Mesothelial cell of epicardium (in vitro differentiated cells): ENCODE data around the gene SIAH1. TPM values are rescaled to one million over a fixed set of nuclear protein-coding genes. Genes with fewer than 3 reads are reported as not detected.

Experiments used
- DNase-seq, 2 experiments: peaks; one replicate each; pipeline ENCODE4 v3.0.0; 2021; ENCODE audit warnings: low spot score in 2 of 2; ENCODE audit not compliant: unreplicated experiment in 2 of 2
- H3K27ac Mint-ChIP-seq: 2 replicates; pipeline ENCODE4 v1.8.0; 2021; ENCODE audit warnings: mixed read lengths
- H3K27me3 Mint-ChIP-seq: 2 replicates; pipeline ENCODE4 v1.8.0; 2021; ENCODE audit warnings: low read depth, mixed read lengths
- H3K36me3 Mint-ChIP-seq: 2 replicates; pipeline ENCODE4 v1.8.0; 2021; ENCODE audit warnings: mixed read lengths
- H3K4me1 Mint-ChIP-seq: 2 replicates; pipeline ENCODE4 v1.8.0; 2021; ENCODE audit warnings: mixed read lengths
- H3K4me3 Mint-ChIP-seq: 2 replicates; pipeline ENCODE4 v1.8.0; 2021; ENCODE audit warnings: mild to moderate bottlenecking, moderate library complexity, mixed read lengths
- H3K9me3 Mint-ChIP-seq: 2 replicates; pipeline ENCODE4 v1.8.0; 2021; ENCODE audit warnings: mixed read lengths
- total RNA-seq: library from RNA; stranded (reverse); gene quantifications from 3 replicates; pipeline ENCODE4 v1.2.1, GENCODE V29; 2021
- TF ChIP-seq, protein P1 (sequence below): fragments of 200-600 bp; sonication (generic); IDR thresholded peaks from one replicate; pipeline ENCODE4 v1.5.0; 2021; ENCODE audit warnings: antibody characterized with exemption; ENCODE audit not compliant: unreplicated experiment

The SIAH1 gene
- total RNA-seq, 1 donor from 2014 or later, result 44.0 TPM

DNA sequence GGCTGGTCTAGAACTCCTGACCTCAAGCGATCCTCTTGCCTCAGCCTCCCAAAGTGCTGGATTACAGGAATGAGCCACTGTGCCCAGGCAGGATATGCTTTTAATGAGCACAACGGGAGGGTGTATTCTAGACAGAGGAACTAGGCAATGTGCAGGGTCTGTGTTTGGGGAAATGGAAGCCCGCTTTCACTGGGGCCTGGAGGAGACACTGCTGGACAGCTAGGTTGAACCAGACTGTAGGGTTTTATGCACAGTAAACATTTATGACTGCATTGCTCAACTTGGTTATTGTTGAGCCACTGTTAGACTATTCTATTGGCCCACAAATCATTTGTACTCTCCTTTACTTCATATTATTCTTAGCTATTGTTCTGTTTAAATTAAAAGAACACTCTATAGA, 10.2 kb upstream of the SIAH1 start:
- DNase-seq, result no peak
- H3K27me3 Mint-ChIP-seq, result no peaks in the 10 kb centered on the region
- H3K36me3 Mint-ChIP-seq, result no peaks in the 10 kb centered on the region
- no peaks in the 10 kb centered on the region for H3K9me3 Mint-ChIP-seq
- H3K4me1 Mint-ChIP-seq, result peaks cover 11% of the 10 kb centered on the region
- H3K27ac Mint-ChIP-seq, result no peak overlapping the region
- no peak overlapping the region for H3K4me3 Mint-ChIP-seq
- TF ChIP-seq, protein P1, sequence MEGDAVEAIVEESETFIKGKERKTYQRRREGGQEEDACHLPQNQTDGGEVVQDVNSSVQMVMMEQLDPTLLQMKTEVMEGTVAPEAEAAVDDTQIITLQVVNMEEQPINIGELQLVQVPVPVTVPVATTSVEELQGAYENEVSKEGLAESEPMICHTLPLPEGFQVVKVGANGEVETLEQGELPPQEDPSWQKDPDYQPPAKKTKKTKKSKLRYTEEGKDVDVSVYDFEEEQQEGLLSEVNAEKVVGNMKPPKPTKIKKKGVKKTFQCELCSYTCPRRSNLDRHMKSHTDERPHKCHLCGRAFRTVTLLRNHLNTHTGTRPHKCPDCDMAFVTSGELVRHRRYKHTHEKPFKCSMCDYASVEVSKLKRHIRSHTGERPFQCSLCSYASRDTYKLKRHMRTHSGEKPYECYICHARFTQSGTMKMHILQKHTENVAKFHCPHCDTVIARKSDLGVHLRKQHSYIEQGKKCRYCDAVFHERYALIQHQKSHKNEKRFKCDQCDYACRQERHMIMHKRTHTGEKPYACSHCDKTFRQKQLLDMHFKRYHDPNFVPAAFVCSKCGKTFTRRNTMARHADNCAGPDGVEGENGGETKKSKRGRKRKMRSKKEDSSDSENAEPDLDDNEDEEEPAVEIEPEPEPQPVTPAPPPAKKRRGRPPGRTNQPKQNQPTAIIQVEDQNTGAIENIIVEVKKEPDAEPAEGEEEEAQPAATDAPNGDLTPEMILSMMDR, result no peak

DNA sequence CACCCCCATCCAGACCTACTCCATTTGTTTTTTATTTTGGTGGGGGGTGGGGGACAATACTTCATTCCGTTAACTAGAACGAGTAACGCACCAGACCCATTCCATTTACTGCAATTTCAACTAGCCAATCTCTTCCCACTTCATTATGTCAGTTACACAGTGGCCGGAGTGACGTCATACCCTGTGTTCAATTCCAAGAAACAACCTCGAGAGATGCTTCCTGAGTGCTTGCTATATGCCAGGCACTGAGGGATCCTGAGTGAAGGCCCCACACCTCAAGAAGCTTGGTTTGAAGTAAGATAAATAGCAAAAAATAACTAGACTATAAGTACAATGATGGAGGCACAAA, 9.1 kb upstream of the SIAH1 start:
- no peak for DNase-seq
- TF ChIP-seq, protein P1, result no peak
- Mint-ChIP-seq H3K27ac (peak overlapping the region; percentile 7), H3K9me3 (no peaks in the 10 kb centered on the region), H3K36me3 (no peaks in the 10 kb centered on the region), H3K27me3 (no peaks in the 10 kb centered on the region), H3K4me3 (no peak overlapping the region), H3K4me1 (peaks cover 11% of the 10 kb centered on the region)

DNA sequence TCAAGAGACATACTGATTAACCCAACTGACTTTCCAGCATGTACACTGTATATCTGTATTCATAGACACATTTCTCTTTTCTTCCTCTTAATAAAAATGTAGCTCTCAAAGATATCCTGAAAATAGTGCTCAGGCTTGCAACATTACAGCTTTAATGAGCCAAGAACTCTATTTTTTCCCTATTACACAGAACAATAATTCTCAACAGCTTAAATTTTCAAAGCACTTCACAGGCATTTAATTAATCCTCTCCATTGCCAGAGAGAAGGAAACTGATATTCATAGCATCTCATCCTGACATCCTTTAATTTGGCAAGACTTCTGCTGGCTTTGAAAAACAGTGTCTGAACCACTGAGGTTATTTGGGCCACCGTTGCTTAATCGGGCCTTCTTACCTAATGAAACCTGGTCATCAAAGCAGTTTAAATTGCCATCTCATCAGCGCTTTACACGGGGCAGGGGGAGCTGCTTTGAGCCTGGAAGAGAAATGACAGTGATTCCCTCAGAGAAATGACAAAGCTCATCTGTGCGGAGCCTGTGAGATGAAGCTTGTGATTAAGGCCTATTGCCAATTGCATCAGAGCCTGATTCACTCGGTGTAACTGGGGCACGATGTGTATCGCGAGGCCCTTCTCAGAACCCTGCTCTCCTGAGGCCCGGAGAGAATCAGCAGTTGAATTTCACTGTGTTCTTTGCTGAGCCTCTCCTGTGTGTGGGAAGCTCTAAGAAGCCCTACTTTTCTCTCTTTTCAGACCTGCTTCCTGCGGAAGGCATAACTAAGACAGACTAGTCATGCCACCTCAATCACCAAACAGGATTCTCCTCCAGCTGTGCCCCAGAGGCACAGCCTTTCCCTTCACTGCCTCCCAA, 8.5 kb upstream of the SIAH1 start:
- Mint-ChIP-seq H3K4me3 (no peak overlapping the region), H3K27ac (peak overlapping the region; percentile 7), H3K27me3 (no peaks in the 10 kb centered on the region), H3K4me1 (peaks cover 11% of the 10 kb centered on the region), H3K36me3 (no peaks in the 10 kb centered on the region), H3K9me3 (no peaks in the 10 kb centered on the region)
- DNase-seq, result no peak
- TF ChIP-seq, protein P1, result no peak

DNA sequence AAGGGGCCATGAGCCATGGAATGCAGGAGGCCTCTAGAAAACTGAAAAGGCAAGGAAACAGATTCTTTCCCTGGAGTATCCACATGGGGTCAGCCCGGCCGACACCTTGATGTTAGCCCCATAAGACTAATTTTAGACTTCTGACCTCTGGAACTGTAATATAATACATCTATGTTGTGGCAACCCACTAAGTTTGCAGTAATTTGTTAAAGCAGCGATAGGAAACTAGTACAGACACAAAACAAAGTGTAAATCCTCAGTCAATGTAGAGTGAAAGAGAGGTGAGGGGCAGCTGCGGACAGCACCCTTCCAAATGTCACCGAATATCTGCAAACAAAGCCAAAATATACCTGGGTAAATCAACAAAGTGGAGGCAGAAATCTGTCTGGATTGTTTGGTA, 7.2 kb upstream of the SIAH1 start:
- Mint-ChIP-seq H3K27me3 (no peaks in the 10 kb centered on the region), H3K4me3 (no peak overlapping the region), H3K27ac (no peak overlapping the region), H3K36me3 (no peaks in the 10 kb centered on the region), H3K9me3 (no peaks in the 10 kb centered on the region), H3K4me1 (peaks cover 11% of the 10 kb centered on the region)
- TF ChIP-seq, protein P1, result no peak
- DNase-seq, result no peak

DNA sequence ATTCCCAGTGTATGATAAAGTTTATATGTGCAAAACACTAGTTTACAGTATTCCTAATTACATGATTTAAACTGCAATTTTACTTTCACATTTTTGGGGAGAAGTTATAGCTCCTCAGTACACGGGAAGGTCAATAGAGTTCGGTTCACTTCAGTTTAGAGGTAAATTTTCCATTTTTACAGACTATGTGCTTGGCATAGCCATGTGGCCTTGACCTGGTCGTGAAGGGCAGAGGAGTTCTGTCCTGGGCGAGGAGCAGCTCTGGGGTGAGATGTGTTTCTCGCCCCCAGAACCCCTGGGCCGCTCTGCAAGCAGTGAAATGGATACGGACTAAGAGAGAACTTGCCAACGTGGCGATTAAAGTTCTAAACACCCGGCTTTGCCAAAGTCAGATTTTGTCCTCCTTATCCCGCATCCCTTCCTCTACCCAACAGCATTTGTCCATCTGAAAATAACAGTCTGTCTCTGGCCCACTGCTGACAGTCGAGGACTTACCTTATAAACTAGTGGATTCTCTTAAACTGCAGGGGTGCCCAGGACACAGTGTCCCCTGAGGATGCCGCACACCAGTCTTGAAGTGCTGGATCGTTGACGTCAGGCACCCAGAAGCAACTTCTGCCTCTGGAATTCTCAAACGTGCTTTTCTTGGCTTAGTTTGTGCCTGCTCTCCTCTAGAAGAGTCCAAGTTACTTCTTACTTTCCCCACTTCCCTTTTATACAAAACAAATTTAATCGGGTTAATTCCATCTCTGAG, 1.5 kb upstream of the SIAH1 start:
- Mint-ChIP-seq H3K4me3 (peak overlapping the region; percentile 34), H3K36me3 (peaks cover 2% of the 10 kb centered on the region), H3K27ac (no peak overlapping the region), H3K27me3 (no peaks in the 10 kb centered on the region), H3K4me1 (peaks cover 14% of the 10 kb centered on the region), H3K9me3 (peaks cover under 1% of the 10 kb centered on the region)
- DNase-seq, result no peak
- TF ChIP-seq, protein P1, result no peak
